KMS-11 (cell line): Measurements from ENCODE around the gene TSPYL1.
A peak's percentile ranks its signal among the peaks of the same experiment; 100 is the strongest.

Source experiments
- H2AFZ ChIP-seq: fragments of 200-600 bp; sonication (generic); 2 replicates; pipeline ENCODE4 v1.6.1; 2016; ENCODE audit warnings: antibody characterized with exemption, mixed run types, low read depth
- H3K27ac ChIP-seq: fragments of 200-600 bp; sonication (generic); 2 replicates; pipeline ENCODE4 v1.6.1; 2016; ENCODE audit warnings: mild to moderate bottlenecking, mixed run types
- H3K27me3 ChIP-seq: fragments of 200-600 bp; sonication (generic); 2 replicates; pipeline ENCODE4 v1.6.1; 2017; ENCODE audit warnings: mild to moderate bottlenecking, low read depth, mixed run types, moderate library complexity; ENCODE audit not compliant: insufficient read depth
- H3K36me3 ChIP-seq: fragments of 200-600 bp; sonication (generic); 2 replicates; pipeline ENCODE4 v1.6.1; 2017; ENCODE audit warnings: mild to moderate bottlenecking, mixed run types; ENCODE audit not compliant: insufficient read depth
- H3K4me1 ChIP-seq: fragments of 200-600 bp; sonication (generic); 2 replicates; pipeline ENCODE4 v1.6.1; 2016; ENCODE audit warnings: mild to moderate bottlenecking, low read depth, mixed run types; ENCODE audit not compliant: poor library complexity, severe bottlenecking
- H3K4me2 ChIP-seq: fragments of 200-600 bp; sonication (generic); 2 replicates; pipeline ENCODE4 v1.7.0; 2016; ENCODE audit warnings: mild to moderate bottlenecking, mixed run types
- H3K4me3 ChIP-seq: fragments of 200-600 bp; sonication (generic); IDR thresholded peaks from 2 replicates; pipeline ENCODE4 v1.6.1; 2017; ENCODE audit warnings: low read depth, low read length, mixed read lengths; ENCODE audit not compliant: insufficient read depth
- H3K79me2 ChIP-seq: fragments of 200-600 bp; sonication (generic); 2 replicates; pipeline ENCODE4 v1.6.1; 2016; ENCODE audit warnings: low read depth, mixed run types; ENCODE audit not compliant: insufficient read depth
- H3K9ac ChIP-seq: fragments of 200-600 bp; sonication (generic); 2 replicates; pipeline ENCODE4 v1.6.1; 2016; ENCODE audit warnings: mild to moderate bottlenecking, mixed run types
- H4K20me1 ChIP-seq: fragments of 200-600 bp; sonication (generic); 2 replicates; pipeline ENCODE4 v1.6.1; 2016; ENCODE audit warnings: mild to moderate bottlenecking, mixed run types; ENCODE audit not compliant: insufficient read depth
- CTCF ChIP-seq: fragments of 200-600 bp; sonication (generic); conservative IDR thresholded peaks from 2 replicates; pipeline ENCODE4 v1.6.1; 2017; ENCODE audit warnings: low read depth, mild to moderate bottlenecking, antibody characterized with exemption, low read length, moderate library complexity, mixed read lengths

TSPYL1 gene

GRCh38 chr6:116279232-116280160, at the start of gene TSPYL1:
TSS of gene TSPYL1 (minus strand) at chr6:116279930. CDS start at chr6:116279830, 100 bp downstream.
- peak within 1 kb of the TSS; percentile 92 for H3K9ac ChIP-seq
- peak within 1 kb of the TSS; percentile 92 for H3K4me2 ChIP-seq
- no peaks in the 10 kb centered on the region for H4K20me1 ChIP-seq
- no peak within 1 kb of the TSS for H3K4me3 ChIP-seq
- TF ChIP-seq CTCF: no peak
- peak within 1 kb of the TSS; percentile 93 for H3K27ac ChIP-seq
- no peaks in the 10 kb centered on the region for H3K27me3 ChIP-seq
- no peaks in the 10 kb centered on the region for H3K36me3 ChIP-seq
- H3K4me1 ChIP-seq: peaks cover 27% of the 10 kb centered on the region
- peak within 1 kb of the TSS; percentile 78 for H2AFZ ChIP-seq
- peaks cover 32% of the 10 kb centered on the region for H3K79me2 ChIP-seq

DNA sequence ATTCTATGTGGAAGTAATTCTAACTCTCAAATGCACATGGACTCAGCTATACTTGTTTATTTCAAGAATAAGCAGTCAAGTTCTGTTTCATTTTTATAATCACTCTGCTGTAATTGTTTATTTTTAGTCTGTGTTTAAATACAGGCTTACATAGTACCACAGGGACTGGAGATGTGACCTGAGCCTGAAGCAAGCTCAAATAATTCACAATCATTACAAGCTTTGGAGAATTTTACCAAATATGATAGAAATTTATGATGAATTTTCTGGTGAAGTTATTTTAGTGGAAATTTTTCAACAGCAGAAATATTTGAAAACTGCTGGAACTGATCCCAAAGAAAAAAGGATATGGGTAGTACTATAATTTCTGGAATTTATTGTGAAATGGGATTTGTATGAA, 49.4 kb upstream of the TSPYL1 start:
- Histone ChIP-seq H3K79me2 (no peaks in the 10 kb centered on the region), H3K27ac (no peak overlapping the region), H4K20me1 (no peaks in the 10 kb centered on the region), H3K4me3 (no peak overlapping the region), H3K36me3 (no peaks in the 10 kb centered on the region), H3K4me1 (no peaks in the 10 kb centered on the region), H2AFZ (no peak overlapping the region), H3K27me3 (no peaks in the 10 kb centered on the region), H3K4me2 (no peak overlapping the region), H3K9ac (no peak overlapping the region)
- no peak for TF ChIP-seq CTCF

DNA sequence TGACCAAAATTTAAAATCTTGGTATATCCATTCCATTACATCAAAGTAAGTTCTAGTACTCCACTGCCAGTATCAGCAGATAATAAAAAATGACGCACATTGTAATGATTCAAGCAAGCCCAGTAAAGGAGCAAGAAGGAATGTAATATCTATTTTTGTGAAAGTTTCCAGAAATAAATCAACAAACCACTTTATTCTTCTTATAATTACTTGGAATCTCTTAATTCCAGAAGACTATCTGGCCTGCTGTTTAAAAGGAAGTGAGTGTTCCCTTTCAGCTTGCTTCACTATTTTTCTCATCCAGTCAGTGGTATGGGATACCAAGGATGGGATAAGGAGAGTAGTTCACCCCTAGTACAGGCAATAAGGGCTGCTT, 48.8 kb upstream of the TSPYL1 start:
- no peak overlapping the region for H3K27ac ChIP-seq
- no peaks in the 10 kb centered on the region for H4K20me1 ChIP-seq
- no peaks in the 10 kb centered on the region for H3K27me3 ChIP-seq
- no peaks in the 10 kb centered on the region for H3K4me1 ChIP-seq
- no peak for TF ChIP-seq CTCF
- no peak overlapping the region for H3K9ac ChIP-seq
- H3K4me2 ChIP-seq: no peak overlapping the region
- no peak overlapping the region for H3K4me3 ChIP-seq
- H2AFZ ChIP-seq: no peak overlapping the region
- no peaks in the 10 kb centered on the region for H3K36me3 ChIP-seq
- no peaks in the 10 kb centered on the region for H3K79me2 ChIP-seq

- Histone ChIP-seq H3K4me3 (no peak overlapping the region), H3K27me3 (no peaks in the 10 kb centered on the region), H3K27ac (no peak overlapping the region), H3K79me2 (no peaks in the 10 kb centered on the region), H3K4me2 (no peak overlapping the region), H3K9ac (no peak overlapping the region), H2AFZ (no peak overlapping the region), H4K20me1 (no peaks in the 10 kb centered on the region), H3K4me1 (no peaks in the 10 kb centered on the region), H3K36me3 (no peaks in the 10 kb centered on the region)
- no peak for TF ChIP-seq CTCF
Measured at GRCh38 chr6:116327803-116328527, 48.2 kb upstream of the TSPYL1 start.
